B cell (primary cell): ENCODE data around the gene STPG3. TPM values are rescaled to one million over a fixed set of nuclear protein-coding genes. Genes with fewer than 3 reads are reported as not detected.
"Not testable (repeated sequence)": the region's sequence is repeated elsewhere in the genome, so short reads cannot be mapped to it uniquely, and the experiment has no call there.

Experiments
- ATAC-seq: fragments of 200-7000 bp; cut with Tn5 transposase; one replicate; pipeline ENCODE4 v1.10.0; 2021; ENCODE audit warnings: low read depth, mild to moderate bottlenecking, moderate number of reproducible peaks, moderate library complexity
- CTCF ChIA-PET: fragments of 350-600 bp; sonication (Branson Sonifier 250); formaldehyde crosslinking; loops from one replicate; lab custom pipeline; 2021; ENCODE audit warnings: antibody characterized with exemption, inconsistent platforms; lab: Charles Lee
- POLR2A ChIA-PET: fragments of 350-600 bp; sonication (Branson Sonifier 250); formaldehyde crosslinking; loops from one replicate; lab custom pipeline; 2021; ENCODE audit warnings: antibody characterized with exemption; lab: Charles Lee
- DNase-seq: peaks from one replicate; pipeline ENCODE4 v3.0.0; 2013
- H2AFZ ChIP-seq: 2 replicates; pipeline ENCODE4 v1.6.1; 2012; ENCODE audit warnings: mild to moderate bottlenecking, low read depth, low read length; ENCODE audit not compliant: insufficient read depth, poor library complexity, severe bottlenecking
- H3K27ac ChIP-seq, 2 donors: 1 replicate in 1 of 2; 2 replicates in 1 of 2; pipeline ENCODE4 v1.5.1; 2012 to 2013; ENCODE audit warnings: low read length in 2 of 2, mild to moderate bottlenecking in 2 of 2, moderate library complexity in 1 of 2
- H3K27me3 ChIP-seq, 4 experiments: fragments of 200-600 bp in 1 of 4; sonication (generic) in 1 of 4; replicated peaks in 1 of 4; 1 replicate in 2 of 4; 2 replicates in 2 of 4; pipeline versions ENCODE4 v1.6.1 to v1.7.0; 2013 to 2016; ENCODE audit warnings: low read length in 3 of 4, mild to moderate bottlenecking in 2 of 4, mixed read lengths in 1 of 4, moderate library complexity in 1 of 4; ENCODE audit not compliant: insufficient read depth in 4 of 4, control insufficient read depth in 3 of 4; ENCODE audit errors: control extremely low read depth in 1 of 4
- H3K36me3 ChIP-seq, 2 experiments: replicated peaks in 1 of 2; 1 replicate in 1 of 2; 2 replicates in 1 of 2; pipeline versions ENCODE4 v1.6.1 to v1.7.1; 2013; ENCODE audit warnings: low read length in 1 of 2; ENCODE audit not compliant: insufficient read depth in 2 of 2, control insufficient read depth in 1 of 2; ENCODE audit errors: control extremely low read depth in 1 of 2, extremely low read depth in 1 of 2
- H3K4me1 ChIP-seq, 2 donors: fragments of 200-600 bp in 1 of 2; sonication (generic) in 1 of 2; 1 replicate in 1 of 2; 2 replicates in 1 of 2; pipeline versions ENCODE4 v1.5.1 to v1.6.1; 2013 to 2017; ENCODE audit warnings: low read length in 2 of 2; ENCODE audit not compliant: control insufficient read depth in 2 of 2, insufficient read depth in 2 of 2
- H3K4me2 ChIP-seq: replicated peaks from 2 replicates; pipeline ENCODE3; 2012; ENCODE audit warnings: mild to moderate bottlenecking, low read depth, low read length; ENCODE audit not compliant: poor library complexity, severe bottlenecking
- H3K4me3 ChIP-seq, 5 experiments: fragments of 200-600 bp in 1 of 5; sonication (generic) in 1 of 5; 1 replicate in 3 of 5; 2 replicates in 2 of 5; pipeline versions ENCODE4 v1.5.1 to v1.7.0; 2011 to 2016; ENCODE audit warnings: low read length in 4 of 5, mild to moderate bottlenecking in 4 of 5, low read depth in 2 of 5, control low read depth in 1 of 5, moderate library complexity in 1 of 5; ENCODE audit not compliant: insufficient read depth in 1 of 5; ENCODE audit errors: control extremely low read depth in 1 of 5, extremely low read depth in 1 of 5
- H3K79me2 ChIP-seq: fragments of 200-600 bp; sonication (generic); one replicate; pipeline ENCODE4 v1.6.0; 2016; ENCODE audit warnings: low read length; ENCODE audit not compliant: control insufficient read depth, insufficient read depth
- H3K9ac ChIP-seq: fragments of 200-600 bp; sonication (generic); 2 replicates; pipeline ENCODE4 v1.6.1; 2017; ENCODE audit warnings: mild to moderate bottlenecking, low read length, moderate library complexity
- H3K9me3 ChIP-seq, 3 donors: one replicate each; pipeline versions ENCODE4 v1.6.1 to v1.7.1; 2013; ENCODE audit warnings: low read length in 2 of 3; ENCODE audit not compliant: control insufficient read depth in 2 of 3, insufficient read depth in 1 of 3; ENCODE audit errors: control extremely low read depth in 1 of 3
- H4K20me1 ChIP-seq: 2 replicates; pipeline ENCODE4 v1.6.0; 2012; ENCODE audit warnings: mild to moderate bottlenecking, low read length; ENCODE audit not compliant: insufficient read depth, control insufficient read depth, poor library complexity, severe bottlenecking
- H3K27ac Mint-ChIP-seq: one replicate; pipeline ENCODE4 v1.8.0; 2021; ENCODE audit warnings: mixed read lengths
- H3K27me3 Mint-ChIP-seq: one replicate; pipeline ENCODE4 v1.8.0; 2021; ENCODE audit warnings: mixed read lengths
- H3K4me1 Mint-ChIP-seq: one replicate; pipeline ENCODE4 v1.8.0; 2021; ENCODE audit warnings: mixed read lengths
- H3K4me3 Mint-ChIP-seq: one replicate; pipeline ENCODE4 v1.8.0; 2021; ENCODE audit warnings: mixed read lengths
- H3K9me3 Mint-ChIP-seq: one replicate; pipeline ENCODE4 v1.8.0; 2022; ENCODE audit warnings: mixed read lengths; ENCODE audit not compliant: insufficient read depth
- EZH2 ChIP-seq: IDR thresholded peaks from 2 replicates; pipeline ENCODE4 v1.6.1; 2012; ENCODE audit warnings: borderline replicate concordance, low read depth, mild to moderate bottlenecking, moderate library complexity, low read length; ENCODE audit not compliant: insufficient read depth, poor library complexity, severe bottlenecking
- WGBS: methylation state at CpG from one replicate; pipeline ENCODE4 v1.1.5; 2013; ENCODE audit warnings: missing lambda C conversion rate; ENCODE audit not compliant: insufficient coverage; 5-methylcytosine and 5-hydroxymethylcytosine counted together
- intact Hi-C: fragments of 100-400 bp; cut with micrococcal nuclease; formaldehyde crosslinking; loops from one replicate; pipeline ENCODE4 v1.10.0; 2022
- polyA plus RNA-seq: library from polyadenylated mRNA; depleted of rRNA; stranded (reverse); fragments of >200 nt; gene quantifications from 2 replicates; pipeline ENCODE4 v1.2.3, GENCODE V29; 2012
- total RNA-seq, 2 donors: library from RNA; stranded (reverse); fragments of 120-200 nt in 1 of 2; gene quantifications; 1 replicate in 1 of 2; 2 replicates in 1 of 2; pipeline versions ENCODE4 v1.2.3 to v1.2.4, GENCODE V29; 2013 to 2022
- TF ChIP-seq, protein P1 (sequence below): fragments of 200-600 bp; IDR thresholded peaks from one replicate; pipeline ENCODE4 v1.8.0; 2022; ENCODE audit warnings: antibody characterized with exemption, mild to moderate bottlenecking

The STPG3 gene
- total and polyA plus RNA-seq, 2 donors (not counting 1 experiment from before 2014, with no cell fraction given) = not detected

DNA sequence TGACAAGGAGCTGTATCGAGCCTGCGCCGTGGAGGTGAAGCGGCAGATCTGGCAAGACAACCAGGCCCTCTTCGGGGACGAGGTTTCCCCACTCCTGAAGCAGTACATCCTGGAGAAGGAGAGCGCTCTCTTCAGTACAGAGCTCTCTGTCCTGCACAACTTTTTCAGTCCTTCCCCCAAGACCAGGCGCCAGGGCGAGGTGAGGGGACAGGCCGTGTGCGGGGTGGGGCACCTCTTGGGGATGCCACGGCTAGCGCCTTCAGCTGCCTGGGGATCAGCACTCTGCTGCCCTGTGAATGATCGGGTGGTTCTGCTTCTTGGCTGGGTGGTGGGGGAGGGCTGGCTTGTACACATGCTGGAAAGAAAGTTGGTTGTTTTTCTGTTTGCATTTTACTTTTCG lies 5.8 kb downstream of the STPG3 start:
- ChIA-PET CTCF (interaction anchor here (1.1 to 3.0 kb wide), 3 partner anchors 17 to 30 kb away, joined by 3 to 18 read pairs (median 8); partner anchors contain the start of genes RNF224 and TUBB4B), POLR2A (interaction anchor here (0.6 to 1.2 kb wide), 3 partner anchors 10 to 124 kb away, joined by 5 to 6 read pairs (median 6); no protein-coding TSS in a partner anchor)
- Mint-ChIP-seq H3K9me3 (no peaks in the 10 kb centered on the region), H3K27ac (peak overlapping the region; percentile 26), H3K27me3 (no peaks in the 10 kb centered on the region), H3K4me1 (peaks cover 25% of the 10 kb centered on the region), H3K4me3 (peak overlapping the region; percentile 86)
- Histone ChIP-seq H3K36me3 (peaks cover 0 to 17% of the 10 kb centered on the region in 2 experiments), H2AFZ (no peak overlapping the region), H3K4me3 (no peak overlapping the region), H3K4me1 (peaks cover 17 to 27% of the 10 kb centered on the region in 2 donors), H3K9ac (no peak overlapping the region), H4K20me1 (peaks cover 18% of the 10 kb centered on the region), H3K9me3 (no peaks in the 10 kb centered on the region), H3K27me3 (no peaks in the 10 kb centered on the region), H3K79me2 (peaks cover 35% of the 10 kb centered on the region), H3K27ac (no peak overlapping the region), H3K4me2 (peak overlapping the region; percentile 92)
- TF ChIP-seq, protein P1, sequence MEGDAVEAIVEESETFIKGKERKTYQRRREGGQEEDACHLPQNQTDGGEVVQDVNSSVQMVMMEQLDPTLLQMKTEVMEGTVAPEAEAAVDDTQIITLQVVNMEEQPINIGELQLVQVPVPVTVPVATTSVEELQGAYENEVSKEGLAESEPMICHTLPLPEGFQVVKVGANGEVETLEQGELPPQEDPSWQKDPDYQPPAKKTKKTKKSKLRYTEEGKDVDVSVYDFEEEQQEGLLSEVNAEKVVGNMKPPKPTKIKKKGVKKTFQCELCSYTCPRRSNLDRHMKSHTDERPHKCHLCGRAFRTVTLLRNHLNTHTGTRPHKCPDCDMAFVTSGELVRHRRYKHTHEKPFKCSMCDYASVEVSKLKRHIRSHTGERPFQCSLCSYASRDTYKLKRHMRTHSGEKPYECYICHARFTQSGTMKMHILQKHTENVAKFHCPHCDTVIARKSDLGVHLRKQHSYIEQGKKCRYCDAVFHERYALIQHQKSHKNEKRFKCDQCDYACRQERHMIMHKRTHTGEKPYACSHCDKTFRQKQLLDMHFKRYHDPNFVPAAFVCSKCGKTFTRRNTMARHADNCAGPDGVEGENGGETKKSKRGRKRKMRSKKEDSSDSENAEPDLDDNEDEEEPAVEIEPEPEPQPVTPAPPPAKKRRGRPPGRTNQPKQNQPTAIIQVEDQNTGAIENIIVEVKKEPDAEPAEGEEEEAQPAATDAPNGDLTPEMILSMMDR = no peak
- TF ChIP-seq EZH2 = no peak
- WGBS = 94% methylated on average over 11 of the region's 15 CpGs
- DNase-seq (no peak), ATAC-seq (no peak)
- intact Hi-C loops = no loop called here

DNA sequence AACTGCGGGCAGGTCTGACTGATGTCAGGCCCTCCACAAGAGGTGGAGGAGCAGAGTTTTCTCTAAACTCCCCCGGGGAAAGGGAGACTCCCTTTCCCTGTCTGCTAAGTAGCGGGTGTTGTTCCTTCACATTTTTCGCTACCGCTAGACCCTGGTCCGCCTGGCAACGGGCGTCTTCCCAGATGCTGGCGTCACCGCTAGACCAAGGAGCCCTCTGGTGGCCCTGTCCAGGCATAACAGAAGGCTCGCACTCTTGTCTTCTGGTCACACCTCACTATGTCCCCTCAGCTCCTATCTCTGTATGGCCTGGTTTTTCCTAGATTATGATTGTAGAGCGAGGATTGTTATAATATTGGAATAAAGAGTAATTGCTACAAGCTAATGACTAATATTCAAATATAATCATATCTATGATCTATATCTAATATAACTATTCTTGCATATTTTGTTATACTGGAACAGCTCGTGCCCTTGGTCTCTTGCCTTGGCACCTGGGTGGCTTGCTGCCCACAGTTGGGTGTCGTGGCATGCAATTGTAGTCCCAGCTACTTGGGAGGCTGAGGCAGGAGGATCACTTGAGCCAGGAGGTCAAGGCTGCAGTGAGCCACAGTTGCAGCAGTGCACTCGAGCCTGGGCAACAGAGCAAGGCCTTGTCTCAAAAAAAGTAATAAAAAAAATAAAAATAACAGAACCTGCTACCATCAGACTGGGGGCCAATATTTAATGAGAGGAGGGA lies 11.3 kb downstream of the STPG3 start:
- H2AFZ ChIP-seq, H3K9ac ChIP-seq, H3K27ac ChIP-seq, H3K27ac Mint-ChIP-seq, H3K4me3 ChIP-seq, H3K4me1 Mint-ChIP-seq, H3K4me3 Mint-ChIP-seq, H3K4me2 ChIP-seq, H3K27me3 Mint-ChIP-seq, ATAC-seq, DNase-seq, H3K4me1 ChIP-seq, H3K9me3 Mint-ChIP-seq, H3K9me3 ChIP-seq, intact Hi-C loops, H3K27me3 ChIP-seq: not testable (repeated sequence)
- H3K79me2 ChIP-seq = peaks cover 31% of the 10 kb centered on the region
- CTCF ChIA-PET = interaction anchor here (0.8 to 3.2 kb wide), 3 partner anchors 26 to 233 kb away, joined by 3 to 13 read pairs (median 4); no protein-coding TSS in a partner anchor
- TF ChIP-seq, protein P1 = peak; percentile 43
- H4K20me1 ChIP-seq = peaks cover 19% of the 10 kb centered on the region
- POLR2A ChIA-PET = interaction anchor here (0.6 kb wide), 1 partner anchor 174 kb away, joined by 3 read pairs; no protein-coding TSS in a partner anchor
- peaks cover 0 to 30% of the 10 kb centered on the region in 2 experiments for H3K36me3 ChIP-seq
- 61% methylated on average over 3 of the region's 15 CpGs for WGBS
